Left lung (tissue), 10 donors: ENCODE measurements around the gene SLC6A20. TPM values are rescaled to one million over a fixed set of nuclear protein-coding genes. Genes with fewer than 3 reads are reported as not detected.

Source experiments
- ATAC-seq: fragments of 200-7000 bp; cut with Tn5 transposase; one replicate; pipeline ENCODE4 v1.9.1; 2020; ENCODE audit warnings: moderate library complexity
- DNase-seq, 4 donors: peaks; one replicate each; pipeline ENCODE4 v3.0.0-alpha.2; 2013 to 2020
- H3K27ac ChIP-seq, 2 donors: fragments of 200-600 bp; sonication (generic) in 1 of 2; one replicate each; pipeline versions ENCODE4 v1.5.0 to v1.8.0; 2020 to 2021
- H3K27me3 ChIP-seq, 2 donors: fragments of 200-600 bp; sonication (generic) in 1 of 2; one replicate each; pipeline versions ENCODE4 v1.5.0 to v1.8.0; 2020 to 2021
- H3K36me3 ChIP-seq, 2 donors: fragments of 200-600 bp; sonication (generic) in 1 of 2; one replicate each; pipeline versions ENCODE4 v1.5.0 to v1.8.0; 2020 to 2021
- H3K4me1 ChIP-seq, 2 donors: fragments of 200-600 bp; one replicate each; pipeline ENCODE4 v1.8.0; 2021
- H3K4me3 ChIP-seq, 2 donors: fragments of 200-600 bp; sonication (generic) in 1 of 2; one replicate each; pipeline versions ENCODE4 v1.5.0 to v1.8.0; 2020 to 2021; ENCODE audit warnings: mild to moderate bottlenecking in 1 of 2
- H3K9me3 ChIP-seq, 2 donors: fragments of 200-600 bp; sonication (generic) in 1 of 2; one replicate each; pipeline versions ENCODE4 v1.5.0 to v1.8.0; 2020 to 2021
- CTCF ChIP-seq, 2 donors: fragments of 200-600 bp; sonication (generic) in 1 of 2; IDR thresholded peaks; one replicate each; pipeline versions ENCODE4 v1.5.0 to v1.8.0; 2021; ENCODE audit warnings: antibody characterized with exemption in 2 of 2
- intact Hi-C, 2 donors: fragments of 100-400 bp; cut with DNase I; formaldehyde crosslinking; loops; one replicate each; pipeline versions ENCODE4 v1.11.2 to v1.14.2; 2022
- polyA plus RNA-seq, 6 donors: library from polyadenylated mRNA; unstranded; fragments of 120-200 nt; gene quantifications; one replicate each; pipeline ENCODE4 v1.2.1, GENCODE V29; 2013; ENCODE audit not compliant: insufficient read length in 6 of 6
- total RNA-seq, 2 donors: library from RNA; stranded (reverse); fragmentation: NEBNext Ultra II Directional; extraction: Animal tissue kit (Norgen Biotek cat#: 25700); gene quantifications; one replicate each; pipeline ENCODE4 v1.2.1, GENCODE V29; 2021
- donor health status: DM: no; HTN: yes; CAD: no.
- donor health status: DM: no; HTN: no; CAD: no.

SLC6A20 gene
- total and polyA plus RNA-seq, 8 donors: 0.61 to 17.0 (median 1.7) TPM

GRCh38 chr3:45796902-45797637 is 734 bp upstream of the SLC6A20 start:
- H3K4me3 ChIP-seq: peak overlapping the region; percentile 32 to 47
- ATAC-seq (no peak), DNase-seq (no peak)
- no peak for TF ChIP-seq CTCF (IDR thresholded peaks at IDR 0.05)
- H3K27me3 ChIP-seq: peaks cover 32 to 66% of the 10 kb centered on the region in 2 donors
- no peak overlapping the region for H3K27ac ChIP-seq
- no peaks in the 10 kb centered on the region for H3K36me3 ChIP-seq
- H3K9me3 ChIP-seq: no peaks in the 10 kb centered on the region
- H3K4me1 ChIP-seq: peaks cover 10 to 16% of the 10 kb centered on the region in 2 donors
- intact Hi-C loops: no loop called here

- peak in 1 of 4 donors; percentile 34 for DNase-seq
- no peak for TF ChIP-seq CTCF (IDR thresholded peaks at IDR 0.05)
- ATAC-seq: peak; percentile 52
- Histone ChIP-seq H3K4me3 (peak overlapping the region; percentile 32 to 47), H3K27me3 (peaks cover 32 to 66% of the 10 kb centered on the region in 2 donors), H3K4me1 (peaks cover 10 to 16% of the 10 kb centered on the region in 2 donors), H3K36me3 (no peaks in the 10 kb centered on the region), H3K9me3 (no peaks in the 10 kb centered on the region), H3K27ac (no peak overlapping the region)
- intact Hi-C loops: no loop called here
These were observed 841 bp downstream of the SLC6A20 start for GRCh38 chr3:45795509-45795881.

GRCh38 chr3:45794660-45795059 is 1.7 kb downstream of the SLC6A20 start:
- intact Hi-C loops: no loop called here
- peaks cover 32 to 60% of the 10 kb centered on the region in 2 donors for H3K27me3 ChIP-seq
- DNase-seq: no peak

GRCh38 chr3:45794177-45794560 is 2.2 kb downstream of the SLC6A20 start:
- Histone ChIP-seq H3K9me3 (peaks cover 0 to 9% of the 10 kb centered on the region in 2 donors), H3K36me3 (no peaks in the 10 kb centered on the region), H3K4me1 (peaks cover 10 to 16% of the 10 kb centered on the region in 2 donors), H3K4me3 (no peak overlapping the region), H3K27me3 (peaks cover 32 to 55% of the 10 kb centered on the region in 2 donors), H3K27ac (no peak overlapping the region)
- ATAC-seq: no peak
- no peak for DNase-seq
- no peak for TF ChIP-seq CTCF (IDR thresholded peaks at IDR 0.05)
- intact Hi-C loops: no loop called here

More at GRCh38 chr3:45794660-45795059, 1.7 kb downstream of the SLC6A20 start:
- Histone ChIP-seq H3K4me3 (no peak overlapping the region), H3K9me3 (peaks cover 0 to 5% of the 10 kb centered on the region in 2 donors), H3K4me1 (peaks cover 10 to 16% of the 10 kb centered on the region in 2 donors), H3K27ac (no peak overlapping the region), H3K36me3 (no peaks in the 10 kb centered on the region)
- no peak for ATAC-seq
- no peak for TF ChIP-seq CTCF (IDR thresholded peaks at IDR 0.05)

DNA sequence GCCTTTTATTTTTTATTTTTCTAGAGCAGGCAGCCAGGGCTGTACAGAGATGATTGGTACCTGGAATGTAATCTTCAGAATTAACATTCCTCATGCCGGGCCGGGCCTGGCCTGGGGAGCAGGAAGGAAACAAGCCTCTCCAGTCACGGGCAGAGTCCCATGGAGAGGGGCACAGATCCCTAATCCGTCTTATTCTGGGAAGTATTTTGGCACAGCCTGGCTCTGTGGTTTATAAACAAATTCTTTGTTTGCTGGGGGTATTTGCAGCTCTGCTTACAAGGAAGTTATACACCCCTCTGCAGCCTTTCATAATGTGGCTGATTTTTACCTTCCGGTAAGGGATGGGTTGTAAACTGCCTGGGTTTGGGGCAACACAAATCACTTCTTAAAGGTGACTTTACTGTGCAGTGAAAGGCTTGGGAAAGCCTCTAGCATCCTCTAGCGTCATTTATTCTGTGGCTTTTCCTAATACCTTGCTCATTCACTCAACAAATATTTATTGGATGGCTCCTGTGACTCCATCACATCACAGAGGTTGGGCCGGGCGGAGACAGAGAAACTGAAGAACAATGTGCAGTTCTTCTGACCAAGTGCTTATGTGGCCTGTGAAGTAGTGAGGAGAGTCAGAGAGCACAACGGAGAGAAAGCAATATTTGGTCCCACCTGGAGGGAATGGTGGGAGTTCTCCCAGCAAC is 2.7 kb downstream of the SLC6A20 start:
- no peak overlapping the region for H3K27ac ChIP-seq
- ATAC-seq (peak; percentile 37), DNase-seq (no peak)
- peaks cover 10 to 16% of the 10 kb centered on the region in 2 donors for H3K4me1 ChIP-seq
- H3K4me3 ChIP-seq: no peak overlapping the region
- intact Hi-C loops: no loop called here
- peaks cover 0 to 12% of the 10 kb centered on the region in 2 donors for H3K9me3 ChIP-seq
- H3K36me3 ChIP-seq: no peaks in the 10 kb centered on the region
- TF ChIP-seq CTCF (IDR thresholded peaks at IDR 0.05): no peak
- peaks cover 32 to 50% of the 10 kb centered on the region in 2 donors for H3K27me3 ChIP-seq
